ENCODE data around the gene RAPGEF6. TPM values are rescaled to one million over a fixed set of nuclear protein-coding genes. Genes with fewer than 3 reads are reported as not detected.

Gene RAPGEF6
- total RNA-seq, 1 donor from 2014 or later: 29.1 TPM

DNA sequence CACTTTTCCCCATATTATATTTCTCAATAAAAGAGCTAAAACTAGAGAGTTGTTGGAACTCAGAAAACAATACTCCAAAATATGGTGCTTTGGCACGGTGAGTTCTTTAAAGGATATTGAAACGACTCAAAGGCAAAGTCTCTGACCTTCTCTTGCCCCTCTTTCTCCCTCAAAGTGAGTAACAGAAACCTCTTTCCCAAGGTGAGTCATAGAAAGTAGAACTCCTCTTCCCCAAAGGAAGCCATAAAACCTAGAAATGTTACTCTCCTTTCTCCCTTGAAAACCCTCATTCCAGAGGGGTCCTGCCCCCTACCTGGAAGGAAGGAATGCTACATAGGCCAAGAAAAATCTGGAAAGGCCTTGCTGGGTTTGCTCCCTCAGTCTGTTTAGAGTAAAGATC lies 47.5 kb downstream of the RAPGEF6 start:
- Mint-ChIP-seq H3K9me3 (ENCODE audit: low read depth) (no peaks in the 10 kb centered on the region), H3K4me3 (ENCODE audit: low read depth) (no peak overlapping the region), H3K27ac (no peak overlapping the region), H3K36me3 (ENCODE audit: insufficient read depth) (peaks cover 13% of the 10 kb centered on the region), H3K27me3 (no peaks in the 10 kb centered on the region), H3K4me1 (ENCODE audit: low read depth) (peaks cover 5% of the 10 kb centered on the region)
- TF ChIP-seq, protein P1, sequence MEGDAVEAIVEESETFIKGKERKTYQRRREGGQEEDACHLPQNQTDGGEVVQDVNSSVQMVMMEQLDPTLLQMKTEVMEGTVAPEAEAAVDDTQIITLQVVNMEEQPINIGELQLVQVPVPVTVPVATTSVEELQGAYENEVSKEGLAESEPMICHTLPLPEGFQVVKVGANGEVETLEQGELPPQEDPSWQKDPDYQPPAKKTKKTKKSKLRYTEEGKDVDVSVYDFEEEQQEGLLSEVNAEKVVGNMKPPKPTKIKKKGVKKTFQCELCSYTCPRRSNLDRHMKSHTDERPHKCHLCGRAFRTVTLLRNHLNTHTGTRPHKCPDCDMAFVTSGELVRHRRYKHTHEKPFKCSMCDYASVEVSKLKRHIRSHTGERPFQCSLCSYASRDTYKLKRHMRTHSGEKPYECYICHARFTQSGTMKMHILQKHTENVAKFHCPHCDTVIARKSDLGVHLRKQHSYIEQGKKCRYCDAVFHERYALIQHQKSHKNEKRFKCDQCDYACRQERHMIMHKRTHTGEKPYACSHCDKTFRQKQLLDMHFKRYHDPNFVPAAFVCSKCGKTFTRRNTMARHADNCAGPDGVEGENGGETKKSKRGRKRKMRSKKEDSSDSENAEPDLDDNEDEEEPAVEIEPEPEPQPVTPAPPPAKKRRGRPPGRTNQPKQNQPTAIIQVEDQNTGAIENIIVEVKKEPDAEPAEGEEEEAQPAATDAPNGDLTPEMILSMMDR (IDR thresholded peaks at IDR 0.05; ENCODE audit: unreplicated experiment): no peak
- DNase-seq (ENCODE audit: low spot score, unreplicated experiment): no peak

DNA sequence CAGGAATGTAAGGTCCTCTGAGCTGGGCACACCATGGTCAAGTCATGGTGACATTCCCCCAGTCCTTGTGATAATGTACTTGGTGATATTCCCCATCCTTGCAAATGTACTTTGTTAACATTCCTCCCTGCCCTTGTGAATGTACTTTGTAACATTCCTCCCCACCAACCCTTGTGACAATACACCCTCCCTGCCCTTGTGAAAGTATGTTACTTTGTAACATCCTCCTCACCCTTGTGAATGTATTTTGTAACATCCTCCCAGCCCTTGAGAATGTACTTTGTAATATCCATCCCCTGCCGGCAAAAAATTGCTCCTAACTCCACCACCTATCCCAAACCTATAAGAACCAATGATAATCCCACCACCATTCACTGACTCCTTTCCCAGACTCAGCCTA lies 53.3 kb downstream of the RAPGEF6 start:
- Mint-ChIP-seq H3K27ac (no peak overlapping the region), H3K36me3 (ENCODE audit: insufficient read depth) (peaks cover 46% of the 10 kb centered on the region), H3K27me3 (no peaks in the 10 kb centered on the region), H3K9me3 (ENCODE audit: low read depth) (peaks cover 34% of the 10 kb centered on the region), H3K4me3 (ENCODE audit: low read depth) (no peak overlapping the region), H3K4me1 (ENCODE audit: low read depth) (no peaks in the 10 kb centered on the region)
- DNase-seq (ENCODE audit: low spot score, unreplicated experiment): no peak
- TF ChIP-seq, protein P1 (IDR thresholded peaks at IDR 0.05; ENCODE audit: unreplicated experiment): no peak

DNA sequence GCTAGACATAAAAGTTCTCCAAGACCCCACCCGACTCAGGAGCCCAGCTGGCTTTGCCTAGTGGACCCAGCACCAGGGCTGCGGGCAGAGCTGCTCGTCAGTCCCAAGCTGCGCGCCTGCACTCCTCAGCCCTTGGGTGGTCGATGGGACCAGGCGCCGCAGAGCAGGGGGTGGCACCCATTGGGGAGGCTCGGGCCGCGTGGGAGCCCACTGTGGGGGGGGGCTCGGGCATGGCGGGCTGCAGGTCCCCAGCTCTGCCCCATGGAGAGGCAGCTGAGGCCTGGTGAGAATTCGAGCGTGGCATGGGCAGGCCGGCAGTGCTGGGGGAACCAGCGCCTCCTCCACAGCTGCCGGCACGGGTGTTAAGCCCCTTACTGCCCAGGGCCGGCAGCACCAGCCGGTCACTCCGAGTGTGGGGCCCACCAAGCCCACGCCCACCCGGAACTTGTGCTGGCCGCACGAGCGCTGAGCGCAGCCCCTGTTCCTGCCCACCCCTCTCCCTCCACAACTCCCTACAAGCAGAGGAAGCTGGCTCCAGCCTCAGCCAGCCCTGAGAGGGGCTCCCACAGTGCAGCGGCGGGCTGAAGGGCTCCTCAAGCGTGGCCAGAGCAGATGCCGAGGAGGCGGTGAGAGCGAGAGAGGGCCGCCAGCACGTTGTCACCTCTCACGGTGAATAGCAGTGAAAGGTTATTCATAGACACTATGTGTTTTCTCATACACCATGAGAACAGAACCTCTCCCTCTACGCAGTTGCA lies 54.9 kb downstream of the RAPGEF6 start:
- Mint-ChIP-seq H3K4me1 (ENCODE audit: low read depth) (no peaks in the 10 kb centered on the region), H3K36me3 (ENCODE audit: insufficient read depth) (peaks cover 42% of the 10 kb centered on the region), H3K27me3 (no peaks in the 10 kb centered on the region), H3K27ac (no peak overlapping the region), H3K9me3 (ENCODE audit: low read depth) (peaks cover 34% of the 10 kb centered on the region), H3K4me3 (ENCODE audit: low read depth) (no peak overlapping the region)
- TF ChIP-seq, protein P1 (IDR thresholded peaks at IDR 0.05; ENCODE audit: unreplicated experiment): no peak
- DNase-seq (ENCODE audit: low spot score, unreplicated experiment): no peak

DNA sequence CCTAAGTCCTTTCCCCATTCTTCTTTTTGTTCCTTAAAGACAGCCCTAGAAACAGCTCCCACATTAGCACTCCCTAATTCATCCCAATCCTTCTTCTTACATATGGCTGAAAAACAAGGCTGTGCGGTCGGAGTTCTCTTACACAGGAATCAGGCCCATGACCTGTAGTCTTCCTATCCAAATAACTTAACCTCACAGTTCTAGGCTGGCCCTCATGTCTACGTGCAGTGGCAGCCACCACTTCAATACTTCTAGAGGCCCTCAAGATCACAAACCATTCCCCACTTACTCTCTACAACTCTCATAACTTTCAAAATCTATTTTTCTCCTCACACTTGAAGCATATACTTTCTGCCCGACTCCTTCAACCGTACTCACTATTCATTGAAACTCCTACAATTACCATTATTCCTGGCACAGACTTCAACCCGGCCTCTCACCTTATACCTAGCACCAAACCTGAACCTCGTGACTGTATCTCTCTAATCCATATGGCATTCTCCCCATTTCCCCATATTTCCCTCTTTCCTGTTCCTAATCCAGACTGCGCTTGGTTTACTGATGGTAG lies 59.3 kb downstream of the RAPGEF6 start:
- Mint-ChIP-seq H3K36me3 (ENCODE audit: insufficient read depth) (peaks cover 41% of the 10 kb centered on the region), H3K27ac (no peak overlapping the region), H3K27me3 (no peaks in the 10 kb centered on the region), H3K4me3 (ENCODE audit: low read depth) (no peak overlapping the region), H3K4me1 (ENCODE audit: low read depth) (no peaks in the 10 kb centered on the region), H3K9me3 (ENCODE audit: low read depth) (peaks cover 38% of the 10 kb centered on the region)
- no peak for DNase-seq (ENCODE audit: low spot score, unreplicated experiment)
- TF ChIP-seq, protein P1 (IDR thresholded peaks at IDR 0.05; ENCODE audit: unreplicated experiment): no peak

DNA sequence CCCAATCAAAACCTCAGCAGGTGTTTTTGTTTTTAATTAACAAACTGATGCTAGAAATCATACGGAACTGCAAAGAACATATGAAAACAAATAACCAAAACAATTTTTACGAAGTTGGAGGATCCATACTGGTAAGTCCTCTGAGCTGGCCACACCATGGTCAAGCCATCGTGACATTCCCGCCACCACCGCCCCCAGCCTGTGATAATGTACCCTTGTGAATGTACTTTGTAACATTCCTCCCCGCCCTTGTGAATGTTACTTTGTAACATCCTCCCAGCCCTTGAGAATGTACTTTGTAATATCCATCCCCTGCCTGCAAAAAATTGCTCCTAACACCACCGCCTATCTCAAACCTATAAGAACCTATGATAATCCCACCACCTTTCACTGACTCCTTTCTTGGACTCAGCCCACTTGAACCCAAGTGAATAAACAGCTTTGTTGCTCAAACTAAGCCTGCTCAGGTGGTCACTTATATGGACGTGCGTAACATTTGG lies 63.3 kb downstream of the RAPGEF6 start:
- Mint-ChIP-seq H3K27me3 (no peaks in the 10 kb centered on the region), H3K9me3 (ENCODE audit: low read depth) (peaks cover 22% of the 10 kb centered on the region), H3K4me1 (ENCODE audit: low read depth) (peaks cover 6% of the 10 kb centered on the region), H3K4me3 (ENCODE audit: low read depth) (no peak overlapping the region), H3K36me3 (ENCODE audit: insufficient read depth) (peaks cover 20% of the 10 kb centered on the region), H3K27ac (no peak overlapping the region)
- TF ChIP-seq, protein P1 (IDR thresholded peaks at IDR 0.05; ENCODE audit: unreplicated experiment): no peak
- DNase-seq (ENCODE audit: low spot score, unreplicated experiment): no peak
